ENCODE measurements around the gene AR. TPM values are rescaled to one million over a fixed set of nuclear protein-coding genes. Genes with fewer than 3 reads are reported as not detected.

The AR gene
- total and polyA plus RNA-seq, 10 of the 15 experiments (the other 5 are each of a cell fraction or from before 2014, with no cell fraction given): 0.07 to 0.09 (median 0.08) TPM; not detected in 7

DNA sequence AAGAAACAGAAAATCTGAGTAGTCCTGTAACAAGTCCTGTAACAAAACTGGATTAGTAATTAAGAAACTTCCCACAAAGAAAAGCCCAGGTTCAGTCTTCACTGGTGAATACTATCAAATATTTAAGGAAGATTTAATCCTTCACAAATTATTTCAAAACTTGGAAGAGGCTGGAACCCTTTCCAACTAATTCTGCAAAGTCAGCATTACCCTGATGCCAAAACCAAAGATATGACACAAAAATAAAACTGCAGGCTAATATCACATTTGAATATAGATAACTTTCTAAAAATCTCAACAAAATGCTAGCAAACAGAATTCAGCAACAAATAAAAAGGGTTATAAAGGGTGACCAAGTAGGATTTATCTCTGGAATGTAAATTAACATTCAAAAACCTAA is 80.5 kb downstream of the AR start (continued):
- TF ChIP-seq E2F4 (IDR thresholded peaks at IDR 0.05; ENCODE audit: low read depth, low read length): no peak

- intact Hi-C loops (cut with micrococcal nuclease; ENCODE audit: unreplicated experiment): no loop called here
- POLR2A ChIA-PET: no interaction called here
- TF ChIP-seq SPI1 (IDR thresholded peaks at IDR 0.05; ENCODE audit: borderline replicate concordance, insufficient read depth, low read depth, low read length) (no peak), PBX3 (IDR thresholded peaks at IDR 0.05; ENCODE audit: insufficient replicate concordance, low read depth, low read length) (no peak), KLF5 (IDR thresholded peaks at IDR 0.05; ENCODE audit: partially characterized antibody) (no peak), PAX5 (IDR thresholded peaks at IDR 0.05; ENCODE audit: borderline replicate concordance, low read depth, low read length) (no peak), RELB (IDR thresholded peaks at IDR 0.05; ENCODE audit: low read depth) (no peak), SIN3A (IDR thresholded peaks at IDR 0.05; ENCODE audit: low read depth, low read length) (no peak), RBBP5 (conservative IDR thresholded peaks at IDR 0.05) (no peak), NR2C2 (IDR thresholded peaks at IDR 0.05; ENCODE audit: borderline replicate concordance, control insufficient read depth, insufficient read length, low read depth) (no peak), CTCF (IDR thresholded peaks at IDR 0.05 in 2 of 3, conservative IDR thresholded peaks at IDR 0.05 in 1 of 3; ENCODE audit: control insufficient read depth in 2 of 3, extremely low read depth in 1 of 3, insufficient read depth in 1 of 3, low read depth in 3 of 3, low read length in 3 of 3) (no peak), BRCA1 (IDR thresholded peaks at IDR 0.05; ENCODE audit: low read depth, low read length) (no peak), SMARCA5 (IDR thresholded peaks at IDR 0.05) (no peak), TCF7 (IDR thresholded peaks at IDR 0.05; ENCODE audit: borderline replicate concordance) (no peak), PML (IDR thresholded peaks at IDR 0.05; ENCODE audit: low read length) (no peak)
- TF ChIP-seq, protein P1, sequence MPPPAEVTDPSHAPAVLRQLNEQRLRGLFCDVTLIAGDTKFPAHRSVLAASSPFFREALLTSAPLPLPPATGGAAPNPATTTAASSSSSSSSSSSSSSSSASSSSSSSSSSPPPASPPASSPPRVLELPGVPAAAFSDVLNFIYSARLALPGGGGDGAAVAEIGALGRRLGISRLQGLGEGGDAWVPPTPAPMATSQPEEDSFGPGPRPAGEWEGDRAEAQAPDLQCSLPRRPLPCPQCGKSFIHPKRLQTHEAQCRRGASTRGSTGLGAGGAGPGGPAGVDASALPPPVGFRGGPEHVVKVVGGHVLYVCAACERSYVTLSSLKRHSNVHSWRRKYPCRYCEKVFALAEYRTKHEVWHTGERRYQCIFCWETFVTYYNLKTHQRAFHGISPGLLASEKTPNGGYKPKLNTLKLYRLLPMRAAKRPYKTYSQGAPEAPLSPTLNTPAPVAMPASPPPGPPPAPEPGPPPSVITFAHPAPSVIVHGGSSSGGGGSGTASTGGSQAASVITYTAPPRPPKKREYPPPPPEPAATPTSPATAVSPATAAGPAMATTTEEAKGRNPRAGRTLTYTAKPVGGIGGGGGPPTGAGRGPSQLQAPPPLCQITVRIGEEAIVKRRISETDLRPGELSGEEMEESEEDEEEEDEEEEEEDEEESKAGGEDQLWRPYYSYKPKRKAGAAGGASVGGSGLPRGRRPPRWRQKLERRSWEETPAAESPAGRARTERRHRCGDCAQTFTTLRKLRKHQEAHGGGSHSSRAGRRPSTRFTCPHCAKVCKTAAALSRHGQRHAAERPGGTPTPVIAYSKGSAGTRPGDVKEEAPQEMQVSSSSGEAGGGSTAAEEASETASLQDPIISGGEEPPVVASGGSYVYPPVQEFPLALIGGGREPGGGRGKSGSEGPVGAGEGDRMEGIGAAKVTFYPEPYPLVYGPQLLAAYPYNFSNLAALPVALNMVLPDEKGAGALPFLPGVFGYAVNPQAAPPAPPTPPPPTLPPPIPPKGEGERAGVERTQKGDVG (CRISPR knock-in tag; IDR thresholded peaks at IDR 0.05): no peak
These were observed 91.6 kb downstream of the AR start for GRCh38 chrX:67635424-67635823.

More at GRCh38 chrX:67635424-67635823, 91.6 kb downstream of the AR start:
- no peak for DNase-seq (ENCODE audit: low read depth, low spot score)
- Histone ChIP-seq H3K36me3 (ENCODE audit: control insufficient read depth in 2 of 2, insufficient read depth in 2 of 2, low read length in 1 of 2) (no peaks in the 10 kb centered on the region), H3K4me2 (ENCODE audit: control insufficient read depth, insufficient read depth) (no peak overlapping the region), H3K79me2 (ENCODE audit: control insufficient read depth, insufficient read depth, low read length) (no peaks in the 10 kb centered on the region), H2AFZ (ENCODE audit: control insufficient read depth, low read depth, low read length) (no peak overlapping the region), H3K4me3 (no peak overlapping the region), H3K4me1 (ENCODE audit: control insufficient read depth, insufficient read depth, low read length) (no peaks in the 10 kb centered on the region), H3K27ac (ENCODE audit: control insufficient read depth, insufficient read depth) (no peak overlapping the region), H3K27me3 (replicated peaks in 1 of 2; ENCODE audit: control insufficient read depth in 2 of 2, insufficient read depth in 2 of 2, low read length in 1 of 2) (no peaks in the 10 kb centered on the region), H4K20me1 (ENCODE audit: control insufficient read depth, insufficient read depth) (no peaks in the 10 kb centered on the region), H3K9ac (ENCODE audit: control insufficient read depth, insufficient read depth, low read length) (no peak overlapping the region), H3K9me3 (replicated peaks; ENCODE audit: control insufficient read depth, insufficient read depth, low read length) (no peaks in the 10 kb centered on the region)
- in situ Hi-C loops (cut with MboI): no loop called here
- ChIA-PET CTCF (no interaction called here), SMC1A (ENCODE audit: uncharacterized antibody, unreplicated experiment) (no interaction called here), RAD21 (ENCODE audit: unreplicated experiment) (no interaction called here)
- no peak for ATAC-seq
- BruUV-seq (replicated peaks): no TSS peak
- no peak for FAIRE-seq
- WGBS (ENCODE audit: insufficient coverage, insufficient replicate concordance, low lambda C conversion rate, missing lambda C conversion rate): 12% methylated on average over 2 of the region's 2 CpGs

All from GM12878 (cell line).